ENCODE results near the gene HTR3E. TPM values are rescaled to one million over a fixed set of nuclear protein-coding genes. Genes with fewer than 3 reads are reported as not detected.

Gene HTR3E
- total RNA-seq (2014; rRNA removed; shearing (Covaris generic); ENCODE audit: low replicate concordance) = not detected in 2 replicates

- Histone ChIP-seq H2AFZ (ENCODE audit: low read length) (no peak within 1 kb of the TSS), H3K79me2 (ENCODE audit: low read length) (no peaks in the 10 kb centered on the region), H3K9ac (ENCODE audit: low read length) (no peak within 1 kb of the TSS), H3K9me2 (replicated peaks; ENCODE audit: insufficient read depth, low read length) (no peaks in the 10 kb centered on the region), H3K27me3 (ENCODE audit: low read length) (no peaks in the 10 kb centered on the region), H3K27ac (ENCODE audit: low read length) (no peak within 1 kb of the TSS), H3K4me3 (ENCODE audit: low read length) (no peak within 1 kb of the TSS), H3K36me3 (ENCODE audit: insufficient read depth, low read length) (no peaks in the 10 kb centered on the region), H3K4me1 (ENCODE audit: low read length) (peaks cover 22% of the 10 kb centered on the region), H3K4me2 (ENCODE audit: low read depth, low read length, poor library complexity, severe bottlenecking) (no peak within 1 kb of the TSS), H4K20me1 (ENCODE audit: insufficient read depth, low read depth, low read length) (no peaks in the 10 kb centered on the region), H3K9me3 (ENCODE audit: low read length) (peaks cover 10% of the 10 kb centered on the region)
- peak; percentile 50 for DNase-seq
Observed at GRCh38 chr3:184096811-184097383, at the start of gene HTR3E. HTR3E (plus strand) TSS chr3:184097064; CDS start chr3:184097530, 466 bp downstream.

DNA sequence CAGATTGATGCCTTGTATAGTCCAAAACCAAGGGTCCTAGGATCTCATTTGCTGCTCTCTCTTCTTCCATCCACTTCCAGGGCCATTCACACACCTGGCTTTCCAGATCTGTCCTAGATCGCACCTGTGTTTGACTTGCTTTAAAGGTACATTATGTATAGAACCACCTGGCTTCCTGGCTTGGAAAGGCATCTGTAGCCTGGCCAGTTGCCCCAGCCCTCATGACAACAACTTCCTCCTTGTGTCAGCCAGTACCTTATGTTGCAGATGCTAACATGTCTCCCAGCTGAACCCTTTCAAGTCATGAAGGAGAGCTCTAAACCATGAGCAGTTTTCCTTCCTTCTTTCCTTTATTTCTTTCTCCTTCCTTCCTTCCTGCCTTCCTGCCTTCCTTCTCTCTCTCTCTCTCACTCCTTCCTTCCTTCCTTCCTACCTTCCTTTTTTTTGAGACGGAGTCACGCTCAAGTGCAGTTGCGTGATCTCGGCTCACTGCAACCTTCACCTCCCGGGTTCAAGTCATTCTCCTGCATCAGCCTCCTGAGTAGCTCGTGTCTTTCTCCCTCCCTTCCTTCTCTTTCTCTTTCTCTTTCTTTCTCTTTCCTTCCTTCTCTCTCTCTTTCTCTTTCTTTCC, 46.5 kb upstream of the HTR3E start:
- no peak overlapping the region for H3K9ac ChIP-seq (ENCODE audit: low read length)
- no peaks in the 10 kb centered on the region for H3K36me3 ChIP-seq (ENCODE audit: insufficient read depth, low read length)
- H3K4me3 ChIP-seq (ENCODE audit: low read length) = no peak overlapping the region
- no peak overlapping the region for H3K4me2 ChIP-seq (ENCODE audit: low read depth, low read length, poor library complexity, severe bottlenecking)
- H3K4me1 ChIP-seq (ENCODE audit: low read length) = no peaks in the 10 kb centered on the region
- no peak overlapping the region for H2AFZ ChIP-seq (ENCODE audit: low read length)
- no peaks in the 10 kb centered on the region for H3K9me3 ChIP-seq (ENCODE audit: low read length)
- no peak overlapping the region for H3K27ac ChIP-seq (ENCODE audit: low read length)
- DNase-seq = peak; percentile 50
- no peaks in the 10 kb centered on the region for H3K27me3 ChIP-seq (ENCODE audit: low read length)
- no peaks in the 10 kb centered on the region for H3K79me2 ChIP-seq (ENCODE audit: low read length)
- H4K20me1 ChIP-seq (ENCODE audit: insufficient read depth, low read depth, low read length) = no peaks in the 10 kb centered on the region
- H3K9me2 ChIP-seq (replicated peaks; ENCODE audit: insufficient read depth, low read length) = no peaks in the 10 kb centered on the region

GRCh38 chr3:184052767-184053166, 44.1 kb upstream of the HTR3E start, which contains the start of gene HTR3C:
HTR3C (plus strand) TSS chr3:184053047; CDS start chr3:184053081, 34 bp downstream.
- Histone ChIP-seq H3K4me3 (ENCODE audit: low read length) (no peak within 1 kb of the TSS), H3K9me2 (replicated peaks; ENCODE audit: insufficient read depth, low read length) (no peaks in the 10 kb centered on the region), H3K27me3 (ENCODE audit: low read length) (no peaks in the 10 kb centered on the region), H4K20me1 (ENCODE audit: insufficient read depth, low read depth, low read length) (no peaks in the 10 kb centered on the region), H3K79me2 (ENCODE audit: low read length) (no peaks in the 10 kb centered on the region), H3K4me1 (ENCODE audit: low read length) (no peaks in the 10 kb centered on the region), H3K27ac (ENCODE audit: low read length) (no peak within 1 kb of the TSS), H3K9ac (ENCODE audit: low read length) (no peak within 1 kb of the TSS), H3K9me3 (ENCODE audit: low read length) (no peaks in the 10 kb centered on the region), H3K36me3 (ENCODE audit: insufficient read depth, low read length) (no peaks in the 10 kb centered on the region), H3K4me2 (ENCODE audit: low read depth, low read length, poor library complexity, severe bottlenecking) (no peak within 1 kb of the TSS), H2AFZ (ENCODE audit: low read length) (no peak within 1 kb of the TSS)
- no peak for DNase-seq

DNA sequence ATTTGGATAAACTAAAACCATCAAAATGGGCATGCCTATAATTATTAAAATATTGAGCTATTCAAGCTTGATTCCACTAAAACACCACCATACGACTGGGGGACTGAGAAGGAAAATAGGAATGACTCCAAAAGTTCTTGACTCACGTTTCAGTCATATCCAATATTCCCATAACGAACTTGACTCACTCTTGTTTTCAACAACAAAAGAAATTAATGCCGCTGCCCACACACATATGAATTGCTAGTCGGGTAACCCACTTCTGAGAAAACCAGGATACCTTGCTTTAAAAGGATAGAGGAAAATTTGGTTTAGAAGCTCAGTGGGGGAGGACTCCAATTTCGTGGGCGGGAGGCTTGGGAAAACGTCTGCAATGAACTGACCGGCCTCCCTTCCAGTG, 38.8 kb upstream of the HTR3E start:
- DNase-seq = no peak
- H3K4me1 ChIP-seq (ENCODE audit: low read length) = peaks cover 10% of the 10 kb centered on the region
- H3K4me3 ChIP-seq (ENCODE audit: low read length) = no peak overlapping the region
- no peak overlapping the region for H3K27ac ChIP-seq (ENCODE audit: low read length)
- H3K79me2 ChIP-seq (ENCODE audit: low read length) = no peaks in the 10 kb centered on the region
- no peaks in the 10 kb centered on the region for H4K20me1 ChIP-seq (ENCODE audit: insufficient read depth, low read depth, low read length)
- no peak overlapping the region for H3K4me2 ChIP-seq (ENCODE audit: low read depth, low read length, poor library complexity, severe bottlenecking)
- H2AFZ ChIP-seq (ENCODE audit: low read length) = no peak overlapping the region
- no peaks in the 10 kb centered on the region for H3K27me3 ChIP-seq (ENCODE audit: low read length)
- H3K9me3 ChIP-seq (ENCODE audit: low read length) = no peaks in the 10 kb centered on the region
- H3K9ac ChIP-seq (ENCODE audit: low read length) = no peak overlapping the region
- no peaks in the 10 kb centered on the region for H3K9me2 ChIP-seq (replicated peaks; ENCODE audit: insufficient read depth, low read length)
- H3K36me3 ChIP-seq (ENCODE audit: insufficient read depth, low read length) = no peaks in the 10 kb centered on the region

DNA sequence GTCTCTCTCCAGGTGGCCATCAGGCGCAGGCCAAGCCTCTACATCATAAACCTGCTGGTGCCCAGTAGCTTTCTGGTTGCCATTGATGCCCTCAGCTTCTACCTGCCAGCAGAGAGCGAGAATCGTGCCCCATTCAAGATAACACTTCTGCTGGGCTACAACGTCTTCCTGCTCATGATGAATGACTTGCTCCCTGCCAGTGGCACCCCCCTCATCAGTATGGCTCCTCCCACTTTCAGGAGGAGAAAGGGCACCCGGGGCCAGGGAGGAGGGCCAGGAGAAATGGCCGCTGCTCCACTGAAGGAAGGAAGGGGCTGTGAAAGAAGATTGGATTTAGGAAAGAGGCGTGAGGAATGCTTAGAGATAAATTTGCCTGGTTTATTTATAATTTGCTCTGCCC, 37.4 kb upstream of the HTR3E start:
- H3K9me3 ChIP-seq (ENCODE audit: low read length) = no peaks in the 10 kb centered on the region
- no peaks in the 10 kb centered on the region for H3K9me2 ChIP-seq (replicated peaks; ENCODE audit: insufficient read depth, low read length)
- H4K20me1 ChIP-seq (ENCODE audit: insufficient read depth, low read depth, low read length) = no peaks in the 10 kb centered on the region
- peak overlapping the region; percentile 11; the same call in 1 of the 2 replicates for H2AFZ ChIP-seq (ENCODE audit: low read length)
- no peak overlapping the region for H3K4me3 ChIP-seq (ENCODE audit: low read length)
- no peak overlapping the region for H3K27ac ChIP-seq (ENCODE audit: low read length)
- H3K9ac ChIP-seq (ENCODE audit: low read length) = no peak overlapping the region
- H3K27me3 ChIP-seq (ENCODE audit: low read length) = no peaks in the 10 kb centered on the region
- no peaks in the 10 kb centered on the region for H3K79me2 ChIP-seq (ENCODE audit: low read length)
- H3K36me3 ChIP-seq (ENCODE audit: insufficient read depth, low read length) = no peaks in the 10 kb centered on the region
- H3K4me1 ChIP-seq (ENCODE audit: low read length) = peaks cover 13% of the 10 kb centered on the region
- no peak for DNase-seq
- H3K4me2 ChIP-seq (ENCODE audit: low read depth, low read length, poor library complexity, severe bottlenecking) = no peak overlapping the region

- no peak overlapping the region for H3K4me3 ChIP-seq (ENCODE audit: low read length)
- H3K4me2 ChIP-seq (ENCODE audit: low read depth, low read length, poor library complexity, severe bottlenecking) = no peak overlapping the region
- H3K27ac ChIP-seq (ENCODE audit: low read length) = no peak overlapping the region
- H3K9ac ChIP-seq (ENCODE audit: low read length) = no peak overlapping the region
- H3K79me2 ChIP-seq (ENCODE audit: low read length) = no peaks in the 10 kb centered on the region
- no peaks in the 10 kb centered on the region for H3K9me2 ChIP-seq (replicated peaks; ENCODE audit: insufficient read depth, low read length)
- no peak overlapping the region for H2AFZ ChIP-seq (ENCODE audit: low read length)
- H3K9me3 ChIP-seq (ENCODE audit: low read length) = no peaks in the 10 kb centered on the region
- no peaks in the 10 kb centered on the region for H4K20me1 ChIP-seq (ENCODE audit: insufficient read depth, low read depth, low read length)
- peaks cover 13% of the 10 kb centered on the region for H3K4me1 ChIP-seq (ENCODE audit: low read length)
- H3K36me3 ChIP-seq (ENCODE audit: insufficient read depth, low read length) = no peaks in the 10 kb centered on the region
- no peak for DNase-seq
- H3K27me3 ChIP-seq (ENCODE audit: low read length) = no peaks in the 10 kb centered on the region
Observed at GRCh38 chr3:184062637-184063036, 34.2 kb upstream of the HTR3E start.

GRCh38 chr3:184066211-184066610, 30.7 kb upstream of the HTR3E start:
- no peak for DNase-seq
- Histone ChIP-seq H3K9me3 (ENCODE audit: low read length) (peaks cover 7% of the 10 kb centered on the region), H3K4me3 (ENCODE audit: low read length) (no peak overlapping the region), H3K27me3 (ENCODE audit: low read length) (no peaks in the 10 kb centered on the region), H2AFZ (ENCODE audit: low read length) (no peak overlapping the region), H4K20me1 (ENCODE audit: insufficient read depth, low read depth, low read length) (no peaks in the 10 kb centered on the region), H3K36me3 (ENCODE audit: insufficient read depth, low read length) (no peaks in the 10 kb centered on the region), H3K9ac (ENCODE audit: low read length) (no peak overlapping the region), H3K79me2 (ENCODE audit: low read length) (no peaks in the 10 kb centered on the region), H3K27ac (ENCODE audit: low read length) (no peak overlapping the region), H3K4me1 (ENCODE audit: low read length) (peaks cover 6% of the 10 kb centered on the region), H3K9me2 (replicated peaks; ENCODE audit: insufficient read depth, low read length) (no peaks in the 10 kb centered on the region), H3K4me2 (ENCODE audit: low read depth, low read length, poor library complexity, severe bottlenecking) (no peak overlapping the region)

DNA sequence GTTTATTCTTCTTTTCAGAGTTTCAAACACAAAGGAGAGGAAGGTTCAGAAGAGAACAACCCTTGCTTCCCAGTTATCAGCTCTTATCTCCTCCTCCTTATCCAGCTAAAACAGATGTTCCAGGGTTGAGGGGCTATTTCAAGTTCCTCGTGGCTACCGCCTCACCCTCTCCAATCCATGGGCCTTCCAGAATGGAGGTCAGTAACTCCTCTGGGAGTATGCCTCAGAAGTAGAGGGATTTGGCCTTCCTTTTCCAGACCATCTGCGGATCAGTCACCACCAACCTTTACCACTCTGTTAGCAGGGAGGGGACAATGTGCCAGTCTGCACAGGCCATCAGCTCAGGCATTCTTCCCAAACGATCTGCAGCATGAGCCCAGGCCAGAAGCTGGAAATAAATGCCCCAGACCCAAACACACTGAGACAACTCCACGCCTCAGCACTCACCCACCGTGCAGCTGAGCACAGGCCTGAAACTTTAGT, 29.2 kb upstream of the HTR3E start:
- Histone ChIP-seq H4K20me1 (ENCODE audit: insufficient read depth, low read depth, low read length) (no peaks in the 10 kb centered on the region), H3K4me3 (ENCODE audit: low read length) (no peak overlapping the region), H3K9me3 (ENCODE audit: low read length) (peaks cover 7% of the 10 kb centered on the region), H3K27ac (ENCODE audit: low read length) (no peak overlapping the region), H3K27me3 (ENCODE audit: low read length) (no peaks in the 10 kb centered on the region), H3K4me2 (ENCODE audit: low read depth, low read length, poor library complexity, severe bottlenecking) (no peak overlapping the region), H3K36me3 (ENCODE audit: insufficient read depth, low read length) (no peaks in the 10 kb centered on the region), H2AFZ (ENCODE audit: low read length) (no peak overlapping the region), H3K4me1 (ENCODE audit: low read length) (peaks cover 6% of the 10 kb centered on the region), H3K9me2 (replicated peaks; ENCODE audit: insufficient read depth, low read length) (no peaks in the 10 kb centered on the region), H3K79me2 (ENCODE audit: low read length) (no peaks in the 10 kb centered on the region), H3K9ac (ENCODE audit: low read length) (no peak overlapping the region)
- DNase-seq = no peak

Measured in Karpas-422 (cell line).